NCI-H82 (cell line): ENCODE measurements around the gene RNF19B.

Experiments
- DNase-seq: peaks from one replicate; lab custom pipeline; 2025; lab: John Stamatoyannopoulos, UW

Gene RNF19B

DNA sequence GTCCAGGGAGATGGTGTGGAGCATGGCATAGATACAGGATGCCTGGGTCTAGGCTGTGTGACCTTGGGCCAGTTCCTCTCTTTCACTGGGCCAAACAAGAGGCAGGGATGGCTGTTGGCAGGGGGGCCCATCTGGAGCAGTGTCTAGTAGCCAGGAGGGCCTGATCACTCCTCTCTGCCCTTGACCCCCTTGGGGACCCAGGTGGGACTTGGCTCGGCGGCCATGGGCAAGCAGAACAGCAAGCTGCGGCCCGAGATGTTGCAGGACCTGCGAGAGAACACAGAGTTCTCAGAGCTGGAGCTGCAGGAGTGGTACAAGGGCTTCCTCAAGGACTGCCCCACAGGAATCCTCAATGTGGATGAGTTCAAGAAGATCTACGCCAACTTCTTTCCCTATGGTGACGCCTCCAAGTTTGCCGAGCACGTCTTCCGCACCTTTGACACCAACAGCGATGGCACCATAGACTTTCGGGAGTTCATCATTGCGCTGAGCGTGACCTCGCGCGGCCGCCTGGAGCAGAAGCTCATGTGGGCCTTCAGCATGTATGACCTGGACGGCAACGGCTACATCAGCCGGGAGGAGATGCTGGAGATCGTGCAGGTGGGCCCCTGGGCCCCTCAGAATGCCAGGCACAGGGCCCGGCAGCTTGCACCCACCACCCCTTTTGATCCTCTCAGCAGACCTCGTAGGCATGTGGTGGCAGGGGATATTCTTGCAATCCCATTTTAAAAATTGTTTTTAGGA is 75.8 kb downstream of the RNF19B start:
- DNase-seq = no peak

GRCh38 chr1:32888134-32888533 is 76.5 kb downstream of the RNF19B start:
- no peak for DNase-seq

DNA sequence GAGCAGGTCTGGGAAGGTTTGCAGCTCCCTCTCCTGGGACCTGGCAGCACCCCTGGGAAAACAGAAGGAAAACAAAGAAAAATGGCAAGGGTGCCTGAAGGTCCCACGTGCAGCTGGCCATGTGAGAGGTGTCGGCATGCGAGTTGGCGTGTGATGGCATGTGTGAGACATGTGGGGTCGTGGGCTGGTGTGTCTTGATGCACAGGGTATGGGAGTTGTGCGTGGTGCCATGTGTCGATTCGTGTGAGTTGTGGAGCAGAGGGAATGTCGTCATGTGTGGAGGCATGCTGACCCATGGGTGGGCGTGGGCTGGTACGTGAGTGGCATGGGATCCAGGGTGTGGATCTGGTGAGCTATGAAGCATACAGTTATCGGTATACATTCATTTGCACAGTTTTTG is 77.0 kb downstream of the RNF19B start:
- no peak for DNase-seq

- DNase-seq = peak; percentile 54
These were observed 77.7 kb downstream of the RNF19B start for GRCh38 chr1:32886828-32887414.
